GM21528 (cell line): Measurements from ENCODE around the gene RNASE3.
"Not testable (repeated sequence)": the region's sequence is repeated elsewhere in the genome, so short reads cannot be mapped to it uniquely, and the experiment has no call there.

ENCODE experiments used
- ATAC-seq: cut with Tn5 transposase; IDR thresholded peaks from one replicate; pipeline ENCODE4 v1.9.1; 2021; ENCODE audit warnings: mild to moderate bottlenecking, moderate library complexity; ENCODE audit not compliant: unreplicated experiment, low FRiP score

The RNASE3 gene

GRCh38 chr14:20907214-20907613 is 16.0 kb downstream of the RNASE3 start:
- no peak for ATAC-seq

DNA sequence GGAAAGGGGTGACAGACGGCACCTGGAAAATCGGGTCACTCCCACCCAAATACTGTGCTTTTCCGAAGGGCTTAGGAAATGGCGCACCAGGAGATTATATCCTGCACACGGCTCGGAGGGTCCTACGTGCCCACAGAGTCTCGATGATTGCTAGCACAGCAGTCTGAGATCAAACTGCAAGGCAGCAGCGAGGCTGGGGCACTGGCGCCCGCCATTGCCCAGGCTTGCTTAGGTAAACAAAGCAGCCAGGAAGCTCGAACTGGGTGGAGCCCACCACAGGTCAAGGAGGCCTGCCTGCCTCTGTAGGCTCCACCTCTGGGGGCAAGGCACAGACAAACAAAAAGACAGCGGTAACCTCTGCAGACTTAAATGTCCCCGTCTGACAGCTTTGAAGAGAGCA is 19.6 kb downstream of the RNASE3 start:
- ATAC-seq, result not testable (repeated sequence)

- ATAC-seq, result not testable (repeated sequence)
Observed at GRCh38 chr14:20919038-20919756, 28.0 kb downstream of the RNASE3 start.

GRCh38 chr14:20923766-20924297 is 32.6 kb downstream of the RNASE3 start:
- not testable (repeated sequence) for ATAC-seq

DNA sequence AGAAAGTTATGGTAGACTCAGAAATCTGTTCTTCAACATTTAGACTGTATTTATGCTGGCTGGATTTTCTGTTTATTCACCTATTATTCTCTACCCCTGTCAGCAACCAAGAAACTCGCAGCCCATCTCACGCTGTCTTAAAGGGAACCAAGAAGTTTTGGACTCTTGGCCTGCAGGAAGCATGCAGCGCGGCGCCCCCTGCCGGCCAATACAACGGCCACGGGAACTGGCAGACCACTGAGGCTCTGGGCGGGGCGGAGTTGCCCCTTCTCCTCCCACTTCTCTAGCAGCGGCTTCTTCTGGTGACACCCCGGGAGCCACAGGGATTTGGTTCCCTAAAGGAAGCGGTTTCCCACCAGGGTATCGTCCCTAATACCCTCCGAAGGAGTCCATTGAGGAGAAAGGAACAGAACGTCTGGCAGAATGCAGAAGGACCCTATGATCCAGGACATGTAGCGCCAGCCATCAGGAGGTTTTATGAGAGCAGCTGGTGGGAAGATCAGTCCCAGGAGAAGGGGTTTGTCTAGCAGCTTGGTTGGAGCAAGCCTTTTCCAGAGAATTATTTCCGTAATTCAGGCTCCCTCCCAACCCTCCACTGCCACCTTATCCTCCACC is 43.1 kb downstream of the RNASE3 start:
- no peak for ATAC-seq

GRCh38 chr14:20935303-20935984 is 44.3 kb downstream of the RNASE3 start:
- ATAC-seq, result no peak
